Mucosa of descending colon (tissue), 3 donors: Measurements from ENCODE around the gene RPS6KA4. TPM values are rescaled to one million over a fixed set of nuclear protein-coding genes. Genes with fewer than 3 reads are reported as not detected.

Experiments
- ATAC-seq: fragments of 200-7000 bp; cut with Tn5 transposase; one replicate; pipeline ENCODE4 v1.9.1; 2020; ENCODE audit warnings: mild to moderate bottlenecking, moderate library complexity
- DNase-seq, 3 donors: peaks; one replicate each; pipeline ENCODE4 v3.0.0-alpha.2; 2020
- H3K36me3 ChIP-seq: fragments of 200-600 bp; one replicate; pipeline ENCODE4 v1.8.0; 2021; ENCODE audit warnings: low read depth, mild to moderate bottlenecking
- H3K4me1 ChIP-seq: fragments of 200-600 bp; one replicate; pipeline ENCODE4 v1.8.0; 2021; ENCODE audit warnings: low read depth, mild to moderate bottlenecking
- H3K4me3 ChIP-seq: fragments of 200-600 bp; one replicate; pipeline ENCODE4 v1.8.0; 2021; ENCODE audit warnings: mild to moderate bottlenecking
- H3K9me3 ChIP-seq: fragments of 200-600 bp; one replicate; pipeline ENCODE4 v1.8.0; 2021; ENCODE audit warnings: mild to moderate bottlenecking
- intact Hi-C, 2 donors: fragments of 100-400 bp; cut with DNase I in 1 of 2; cut with micrococcal nuclease in 1 of 2; formaldehyde crosslinking; loops; one replicate each; pipeline versions ENCODE4 v1.11.0 to v1.11.1; 2022; cut with DNase I, micrococcal nuclease
- total RNA-seq, 3 donors: library from RNA; stranded (reverse); fragmentation: NEBNext Ultra II Directional in 2 of 3; extraction: Animal tissue kit (Norgen Biotek cat#: 25700) in 2 of 3; gene quantifications; one replicate each; pipeline versions ENCODE4 v1.2.1 to v1.2.4, GENCODE V29; 2021 to 2023
- TF ChIP-seq, protein P1 (sequence below): fragments of 200-600 bp; IDR thresholded peaks from one replicate; pipeline ENCODE4 v1.8.0; 2022; ENCODE audit warnings: antibody characterized with exemption, mild to moderate bottlenecking
- donor health status: DM: no; HTN: no; CAD: no; lungs with moderate emphysema.
- donor health status: DM: no; HTN: no; CAD: no.
- donor health status: DM: no; HTN: yes; CAD: no.

Gene RPS6KA4
- total RNA-seq, 3 donors from 2014 or later: 33.6 to 39.8 (median 36.5) TPM

DNA sequence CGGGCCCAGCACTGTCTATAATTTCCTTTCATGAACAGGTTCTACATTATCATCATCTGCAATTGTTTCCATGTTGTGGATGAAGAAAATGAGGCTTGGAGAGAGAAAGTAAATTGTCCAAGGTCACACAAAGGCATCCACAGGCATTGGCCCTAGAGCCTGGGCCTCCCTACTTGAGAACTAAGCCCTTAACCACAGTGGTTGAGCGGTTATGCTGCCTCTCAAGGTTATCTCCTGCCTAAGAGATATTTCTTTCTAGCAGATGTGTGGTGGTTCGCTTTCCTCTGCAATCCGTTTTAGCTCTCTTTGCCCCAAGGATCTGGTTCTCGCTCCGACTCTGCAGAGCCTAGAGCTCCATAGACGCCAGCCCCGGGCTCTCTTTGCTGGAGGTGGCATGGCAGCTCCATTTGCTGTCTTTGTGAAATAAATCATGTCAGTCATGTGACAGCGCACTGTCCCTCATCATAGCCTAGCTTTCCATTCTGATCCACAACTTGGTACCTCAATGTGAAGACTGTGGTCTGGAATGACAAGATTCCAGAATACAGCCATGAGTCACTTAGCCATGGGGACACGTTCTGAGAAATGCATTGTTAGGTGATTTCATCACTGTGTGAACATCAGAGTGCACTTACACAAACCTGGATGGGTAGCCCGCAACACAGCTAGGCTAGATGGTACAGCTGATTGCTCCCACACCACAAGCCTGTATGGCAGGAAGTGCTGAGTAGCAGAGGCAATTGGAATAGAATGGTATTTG lies 27.2 kb downstream of the RPS6KA4 start:
- no peaks in the 10 kb centered on the region for H3K4me1 ChIP-seq
- no peaks in the 10 kb centered on the region for H3K36me3 ChIP-seq
- no peaks in the 10 kb centered on the region for H3K9me3 ChIP-seq
- TF ChIP-seq, protein P1, sequence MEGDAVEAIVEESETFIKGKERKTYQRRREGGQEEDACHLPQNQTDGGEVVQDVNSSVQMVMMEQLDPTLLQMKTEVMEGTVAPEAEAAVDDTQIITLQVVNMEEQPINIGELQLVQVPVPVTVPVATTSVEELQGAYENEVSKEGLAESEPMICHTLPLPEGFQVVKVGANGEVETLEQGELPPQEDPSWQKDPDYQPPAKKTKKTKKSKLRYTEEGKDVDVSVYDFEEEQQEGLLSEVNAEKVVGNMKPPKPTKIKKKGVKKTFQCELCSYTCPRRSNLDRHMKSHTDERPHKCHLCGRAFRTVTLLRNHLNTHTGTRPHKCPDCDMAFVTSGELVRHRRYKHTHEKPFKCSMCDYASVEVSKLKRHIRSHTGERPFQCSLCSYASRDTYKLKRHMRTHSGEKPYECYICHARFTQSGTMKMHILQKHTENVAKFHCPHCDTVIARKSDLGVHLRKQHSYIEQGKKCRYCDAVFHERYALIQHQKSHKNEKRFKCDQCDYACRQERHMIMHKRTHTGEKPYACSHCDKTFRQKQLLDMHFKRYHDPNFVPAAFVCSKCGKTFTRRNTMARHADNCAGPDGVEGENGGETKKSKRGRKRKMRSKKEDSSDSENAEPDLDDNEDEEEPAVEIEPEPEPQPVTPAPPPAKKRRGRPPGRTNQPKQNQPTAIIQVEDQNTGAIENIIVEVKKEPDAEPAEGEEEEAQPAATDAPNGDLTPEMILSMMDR: no peak
- no peak for DNase-seq
- ATAC-seq: no peak
- H3K4me3 ChIP-seq: no peak overlapping the region
- intact Hi-C loops: no loop called here

DNA sequence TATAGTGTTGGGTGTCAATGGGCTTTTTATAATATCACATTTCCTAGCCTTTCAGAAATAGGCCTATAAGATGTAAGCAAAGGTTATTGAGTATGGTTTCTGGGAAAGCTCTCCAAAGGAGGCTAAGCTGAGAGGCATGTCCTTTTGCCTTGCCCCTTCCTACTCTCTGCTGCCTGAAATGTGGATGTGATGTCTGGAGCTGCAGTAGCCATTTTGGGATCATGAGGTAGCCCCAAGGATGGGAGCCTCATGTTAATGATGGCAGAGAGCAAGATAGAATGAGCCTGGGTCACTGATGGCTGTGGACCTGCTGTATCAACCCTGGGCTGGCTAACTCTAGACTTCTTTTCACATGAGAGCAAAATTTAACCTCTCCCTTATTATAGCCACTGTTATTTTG lies 29.0 kb downstream of the RPS6KA4 start:
- ATAC-seq (no peak), DNase-seq (no peak)
- intact Hi-C loops: no loop called here
- Histone ChIP-seq H3K4me3 (no peak overlapping the region), H3K36me3 (no peaks in the 10 kb centered on the region), H3K9me3 (no peaks in the 10 kb centered on the region), H3K4me1 (no peaks in the 10 kb centered on the region)
- TF ChIP-seq, protein P1: no peak

DNA sequence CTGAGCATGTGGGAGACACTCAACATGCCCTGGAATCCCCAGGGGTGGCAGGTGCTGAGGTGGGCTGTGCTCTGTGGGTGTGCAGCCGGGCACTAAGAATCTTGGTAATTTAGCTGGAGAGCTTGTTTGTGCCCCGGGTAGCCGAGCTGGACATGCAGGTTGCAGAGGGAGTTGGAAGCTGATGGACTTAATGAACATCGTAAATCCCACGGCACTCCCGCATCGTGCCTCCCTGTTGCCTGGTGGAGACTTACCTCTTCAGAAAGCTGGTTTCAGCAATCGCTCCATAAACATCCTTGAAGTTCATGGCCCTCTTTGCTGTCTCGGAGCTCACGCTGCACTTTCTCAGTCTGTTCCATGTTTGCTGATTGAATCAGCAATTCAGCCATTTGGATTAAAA lies 29.9 kb downstream of the RPS6KA4 start:
- H3K4me3 ChIP-seq: no peak overlapping the region
- ATAC-seq: no peak
- intact Hi-C loops: no loop called here
- DNase-seq: no peak
- no peaks in the 10 kb centered on the region for H3K9me3 ChIP-seq
- H3K4me1 ChIP-seq: no peaks in the 10 kb centered on the region
- H3K36me3 ChIP-seq: no peaks in the 10 kb centered on the region
- TF ChIP-seq, protein P1: no peak

DNA sequence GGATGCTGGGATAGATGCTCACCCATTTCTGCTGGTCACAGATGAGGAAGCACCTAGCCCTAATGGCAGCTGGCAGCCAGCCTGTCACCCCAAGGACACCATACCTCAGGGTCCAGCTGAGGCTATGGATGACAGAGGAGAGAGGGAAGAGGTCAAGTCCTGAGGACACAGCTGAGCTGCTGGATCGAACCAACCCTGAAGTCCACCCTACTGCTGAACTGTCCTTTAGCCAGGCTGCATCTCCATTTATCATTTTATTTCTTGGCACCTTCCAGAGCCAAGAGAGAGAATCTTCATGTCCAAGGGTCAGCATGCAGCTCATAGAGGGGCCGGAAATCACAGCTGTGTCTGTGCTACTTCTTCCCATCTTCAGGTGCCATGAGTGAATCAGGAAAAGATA lies 30.9 kb downstream of the RPS6KA4 start:
- H3K9me3 ChIP-seq: no peaks in the 10 kb centered on the region
- DNase-seq (no peak), ATAC-seq (no peak)
- intact Hi-C loops: no loop called here
- TF ChIP-seq, protein P1: no peak
- H3K36me3 ChIP-seq: no peaks in the 10 kb centered on the region
- no peak overlapping the region for H3K4me3 ChIP-seq
- no peaks in the 10 kb centered on the region for H3K4me1 ChIP-seq

DNA sequence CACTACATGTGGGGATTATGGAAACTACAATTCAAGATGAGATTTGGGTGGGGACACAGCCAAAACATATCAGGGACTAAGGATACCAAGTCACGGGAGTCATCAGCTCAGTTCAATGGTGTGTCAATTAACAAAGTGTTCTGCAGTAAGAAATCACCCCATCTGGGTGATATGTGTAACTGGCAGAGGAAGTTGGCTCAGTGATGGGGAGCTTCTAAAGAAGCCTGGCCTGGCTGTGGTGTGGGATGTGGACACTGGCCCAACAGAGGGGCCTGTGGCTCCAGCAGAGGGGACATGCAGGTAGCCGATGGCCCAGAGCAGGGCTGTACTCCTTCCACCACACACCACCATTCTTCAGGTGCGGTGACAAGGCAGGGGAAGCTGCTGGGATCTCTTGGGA lies 31.6 kb downstream of the RPS6KA4 start:
- H3K4me1 ChIP-seq: no peaks in the 10 kb centered on the region
- no peaks in the 10 kb centered on the region for H3K36me3 ChIP-seq
- H3K4me3 ChIP-seq: no peak overlapping the region
- intact Hi-C loops: no loop called here
- H3K9me3 ChIP-seq: no peaks in the 10 kb centered on the region
- TF ChIP-seq, protein P1: no peak
- ATAC-seq (no peak), DNase-seq (no peak)

DNA sequence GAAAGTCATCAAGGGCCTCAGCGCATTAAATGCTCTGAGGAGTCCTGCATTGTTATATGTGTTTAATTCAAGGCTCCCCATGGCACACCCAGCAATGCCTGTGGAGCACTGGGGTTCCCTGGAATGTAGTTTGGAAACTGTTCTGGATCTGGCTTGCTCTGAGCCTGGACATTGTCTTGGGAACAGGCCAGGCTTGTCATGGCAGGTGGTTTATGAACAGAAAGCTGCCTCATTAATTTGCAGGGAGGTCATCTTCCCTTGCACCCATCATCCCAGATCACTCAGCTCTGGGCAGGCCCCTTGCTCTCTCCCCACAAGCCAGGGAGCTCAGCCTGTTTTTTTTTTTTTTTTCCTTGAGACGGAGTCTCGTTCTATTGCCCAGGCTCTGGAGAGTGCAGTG lies 32.9 kb downstream of the RPS6KA4 start:
- DNase-seq (no peak), ATAC-seq (no peak)
- TF ChIP-seq, protein P1: no peak
- Histone ChIP-seq H3K4me3 (no peak overlapping the region), H3K4me1 (no peaks in the 10 kb centered on the region), H3K9me3 (no peaks in the 10 kb centered on the region), H3K36me3 (no peaks in the 10 kb centered on the region)
- intact Hi-C loops: no loop called here
